Germinal center (tissue), 1 donor: ENCODE results near the gene WDR13.
"Not testable (repeated sequence)": the region's sequence is repeated elsewhere in the genome, so short reads cannot be mapped to it uniquely, and the experiment has no call there.

Experiments used
- DNase-seq: peaks from one replicate; pipeline ENCODE4 v3.0.0; 2012; ENCODE audit warnings: mixed read lengths, low spot score

The WDR13 gene

GRCh38 chrX:48595929-48596328 lies 1.4 kb upstream of the WDR13 start:
- DNase-seq: no peak

GRCh38 chrX:48598614-48599013 lies 1.3 kb downstream of the WDR13 start:
- DNase-seq: no peak

DNA sequence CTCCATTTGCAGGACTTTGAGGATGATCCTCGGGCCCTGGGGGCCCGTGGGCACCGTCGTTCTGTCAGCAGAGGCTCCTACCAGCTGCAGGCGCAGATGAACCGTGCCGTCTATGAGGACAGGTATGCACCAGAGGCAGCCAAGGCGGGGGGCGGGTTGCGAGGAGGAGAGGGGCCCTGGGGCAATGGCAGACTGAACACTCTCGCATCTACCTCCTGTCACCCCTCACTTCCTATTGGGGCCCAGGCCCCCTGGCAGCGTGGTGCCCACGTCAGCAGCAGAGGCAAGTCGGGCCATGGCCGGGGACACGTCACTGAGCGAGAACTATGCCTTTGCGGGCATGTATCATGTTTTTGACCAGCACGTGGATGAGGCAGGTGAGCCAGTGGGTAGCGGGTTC lies 2.0 kb downstream of the WDR13 start:
- DNase-seq: no peak

GRCh38 chrX:48600226-48600625 lies 2.9 kb downstream of the WDR13 start:
- no peak for DNase-seq

- DNase-seq: no peak
Observed at GRCh38 chrX:48601741-48602394, 4.6 kb downstream of the WDR13 start.

GRCh38 chrX:48604701-48605100 lies 7.4 kb downstream of the WDR13 start:
- no peak for DNase-seq

- DNase-seq: no peak
Observed at GRCh38 chrX:48606091-48606490, 8.8 kb downstream of the WDR13 start.

- DNase-seq: no peak
Observed at GRCh38 chrX:48611703-48612102, 14.4 kb downstream of the WDR13 start.

DNA sequence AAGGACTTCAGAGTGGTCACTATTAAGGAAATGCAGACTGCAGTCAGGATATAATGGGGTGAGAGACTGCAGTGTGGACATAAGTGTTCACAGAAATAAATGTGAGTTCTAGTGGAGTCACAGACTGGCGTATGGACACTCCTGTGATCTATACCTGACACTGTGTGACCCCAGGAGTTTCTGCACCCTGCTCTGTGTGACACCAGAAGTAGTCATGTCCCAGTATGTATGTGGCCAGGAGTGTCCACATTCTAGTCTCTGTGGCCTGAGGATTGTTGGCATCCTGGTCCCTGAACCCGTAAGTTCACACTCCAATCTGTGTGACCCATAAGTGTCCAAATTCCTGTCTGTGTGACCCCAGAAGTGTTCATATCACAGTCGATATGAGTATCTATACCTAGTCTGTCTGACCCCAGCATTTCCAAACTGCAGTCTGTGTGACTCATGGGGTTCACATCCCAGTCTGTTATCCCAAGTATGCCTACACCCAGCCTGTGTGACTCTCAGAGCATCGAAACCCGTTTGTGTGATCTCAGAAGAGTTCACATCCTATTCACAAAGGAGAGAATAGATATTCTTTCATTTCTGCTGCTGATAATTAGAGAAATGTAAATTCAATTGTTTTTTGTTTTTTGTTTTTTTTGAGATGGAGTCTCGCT lies 16.3 kb downstream of the WDR13 start:
- no peak for DNase-seq

- DNase-seq: no peak
Observed at GRCh38 chrX:48616576-48616975, 19.3 kb downstream of the WDR13 start.

- no peak for DNase-seq
Observed at GRCh38 chrX:48617542-48618340, 20.4 kb downstream of the WDR13 start.

DNA sequence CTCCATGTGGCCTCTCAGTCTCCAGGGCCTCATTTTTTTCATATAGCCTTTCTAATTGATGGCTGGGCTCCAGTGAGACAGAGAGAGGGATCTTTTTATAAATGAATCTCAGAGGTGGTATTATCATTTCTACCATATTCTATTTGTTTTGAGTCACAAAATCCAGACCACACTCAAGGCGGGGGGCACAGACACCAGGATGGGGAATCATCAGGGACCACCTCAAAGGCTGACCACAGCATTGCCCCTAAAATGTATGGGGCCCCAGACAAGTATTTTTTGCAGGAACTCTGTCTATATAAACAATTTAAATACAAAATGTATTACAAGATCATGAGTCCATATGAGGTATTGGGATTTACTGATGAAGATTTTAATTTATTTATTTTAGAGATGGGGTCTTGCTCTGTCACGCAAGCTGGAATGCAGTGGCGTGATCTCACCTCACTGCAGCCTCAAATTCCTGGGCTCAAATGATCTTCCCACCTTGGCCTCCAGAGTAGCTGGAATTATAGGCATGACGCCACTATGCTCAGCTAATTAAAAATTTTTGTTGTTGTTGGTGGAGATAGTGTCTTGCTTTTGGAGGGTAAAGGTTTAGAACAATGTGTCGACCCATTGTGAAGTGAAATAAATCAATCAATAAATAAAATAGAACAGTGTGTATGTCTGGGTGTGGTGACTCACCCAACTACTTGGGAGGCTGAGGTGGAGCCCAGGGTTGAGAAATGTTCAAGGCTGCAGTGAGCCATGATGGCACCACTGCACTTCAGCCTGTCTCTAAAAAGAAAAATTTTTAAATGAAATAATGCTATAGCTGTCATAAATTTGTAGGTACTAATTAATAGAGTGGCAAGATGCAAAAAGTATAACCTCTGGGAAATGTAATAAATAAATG lies 29.4 kb downstream of the WDR13 start:
- no peak for DNase-seq

GRCh38 chrX:48631376-48632090 lies 34.2 kb downstream of the WDR13 start:
- DNase-seq: peak; percentile 29

DNA sequence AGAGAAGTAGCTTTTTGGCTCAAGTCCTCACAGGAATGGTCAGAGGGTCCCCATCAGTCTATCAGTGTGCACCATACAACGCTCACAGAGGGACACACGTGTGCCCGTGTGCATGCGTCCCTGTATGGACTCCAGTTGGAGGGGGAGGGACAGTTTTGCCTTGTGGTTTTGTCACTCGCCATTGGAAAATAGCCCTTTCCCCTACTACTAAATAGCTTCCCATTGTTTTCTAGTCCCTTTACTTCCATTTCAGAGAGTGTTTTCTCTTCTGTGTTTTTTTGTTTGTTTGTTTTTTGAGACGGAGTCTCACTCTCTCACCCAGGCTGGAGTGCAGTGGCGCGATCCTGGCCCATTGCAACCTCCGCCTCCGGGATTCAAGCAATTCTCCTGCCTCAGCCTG lies 34.9 kb downstream of the WDR13 start:
- DNase-seq: no peak

- DNase-seq: no peak
Observed at GRCh38 chrX:48636301-48636700, 39.0 kb downstream of the WDR13 start.

- no peak for DNase-seq
Observed at GRCh38 chrX:48636776-48637175, 39.5 kb downstream of the WDR13 start.

DNA sequence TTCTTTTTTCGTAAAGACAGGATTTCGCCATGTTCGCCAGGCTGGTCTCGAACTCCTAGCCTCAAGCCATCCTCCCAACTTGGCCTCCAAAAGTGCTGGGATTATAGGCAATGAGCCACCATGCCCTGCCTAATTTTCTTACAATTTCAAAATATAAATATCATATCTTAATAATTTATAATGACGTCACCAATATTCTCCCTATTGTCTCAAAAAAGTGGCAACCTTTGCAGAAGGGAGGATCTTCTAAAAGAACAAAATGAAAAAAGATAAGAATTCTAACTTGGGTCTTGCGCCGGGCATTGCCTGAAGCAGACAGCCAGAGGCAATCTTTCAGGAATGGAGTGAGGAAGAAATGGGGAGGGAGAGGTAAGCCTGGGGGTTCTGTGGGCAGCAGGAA lies 48.4 kb downstream of the WDR13 start:
- no peak for DNase-seq

GRCh38 chrX:48648336-48648751 lies 51.1 kb downstream of the WDR13 start:
- peak; percentile 18 for DNase-seq

DNA sequence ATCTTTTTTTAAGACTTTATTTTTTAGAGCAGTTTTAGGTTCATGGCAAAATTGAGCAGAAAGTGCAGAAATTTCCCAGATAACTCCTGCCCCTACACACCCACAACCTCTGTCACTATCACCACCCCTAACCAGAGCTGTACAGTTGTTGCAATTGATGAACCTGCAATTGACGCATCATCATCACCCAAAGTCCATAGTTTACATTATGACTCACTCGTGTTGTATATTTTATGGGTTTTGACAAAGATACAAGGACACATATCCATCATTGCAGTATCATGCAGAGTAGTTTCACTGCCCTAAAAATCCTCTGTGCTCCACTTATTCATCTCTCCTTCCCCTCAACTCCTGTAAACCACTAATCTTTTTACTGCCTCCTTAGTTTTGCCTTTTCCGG lies 51.8 kb downstream of the WDR13 start:
- no peak for DNase-seq

DNA sequence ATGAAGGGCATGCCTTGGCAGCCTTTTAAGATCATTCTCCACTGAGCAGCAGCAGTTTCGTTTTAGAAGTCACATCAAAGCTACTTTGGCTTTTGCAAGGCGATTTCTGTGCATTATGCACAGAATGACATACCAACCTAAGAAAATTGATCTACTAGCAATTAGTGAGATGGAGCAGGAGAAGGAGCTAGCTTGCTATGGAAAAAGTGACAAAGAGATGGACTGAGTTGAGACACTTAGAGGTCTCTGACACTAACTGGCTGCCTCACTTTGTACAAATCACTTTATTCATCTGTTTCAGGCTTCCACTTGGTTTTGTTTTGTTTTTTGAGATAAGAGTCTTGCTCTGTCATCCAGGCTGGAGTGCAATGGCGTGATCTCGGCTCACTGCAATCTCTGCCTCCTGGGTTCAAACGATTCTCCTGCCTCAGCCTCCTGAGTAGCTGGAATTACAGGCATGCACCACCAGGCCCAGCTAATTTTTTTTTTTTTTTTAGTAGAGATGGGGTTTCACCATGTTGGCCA lies 54.8 kb downstream of the WDR13 start:
- not testable (repeated sequence) for DNase-seq

- not testable (repeated sequence) for DNase-seq
Observed at GRCh38 chrX:48654746-48655145, 57.5 kb downstream of the WDR13 start.
